GM21717 (cell line): ENCODE data around the gene LCK.

Experiments used
- ATAC-seq: cut with Tn5 transposase; IDR thresholded peaks from one replicate; pipeline ENCODE4 v1.9.1; 2021; ENCODE audit warnings: mild to moderate bottlenecking, moderate library complexity; ENCODE audit not compliant: unreplicated experiment

The LCK gene

DNA sequence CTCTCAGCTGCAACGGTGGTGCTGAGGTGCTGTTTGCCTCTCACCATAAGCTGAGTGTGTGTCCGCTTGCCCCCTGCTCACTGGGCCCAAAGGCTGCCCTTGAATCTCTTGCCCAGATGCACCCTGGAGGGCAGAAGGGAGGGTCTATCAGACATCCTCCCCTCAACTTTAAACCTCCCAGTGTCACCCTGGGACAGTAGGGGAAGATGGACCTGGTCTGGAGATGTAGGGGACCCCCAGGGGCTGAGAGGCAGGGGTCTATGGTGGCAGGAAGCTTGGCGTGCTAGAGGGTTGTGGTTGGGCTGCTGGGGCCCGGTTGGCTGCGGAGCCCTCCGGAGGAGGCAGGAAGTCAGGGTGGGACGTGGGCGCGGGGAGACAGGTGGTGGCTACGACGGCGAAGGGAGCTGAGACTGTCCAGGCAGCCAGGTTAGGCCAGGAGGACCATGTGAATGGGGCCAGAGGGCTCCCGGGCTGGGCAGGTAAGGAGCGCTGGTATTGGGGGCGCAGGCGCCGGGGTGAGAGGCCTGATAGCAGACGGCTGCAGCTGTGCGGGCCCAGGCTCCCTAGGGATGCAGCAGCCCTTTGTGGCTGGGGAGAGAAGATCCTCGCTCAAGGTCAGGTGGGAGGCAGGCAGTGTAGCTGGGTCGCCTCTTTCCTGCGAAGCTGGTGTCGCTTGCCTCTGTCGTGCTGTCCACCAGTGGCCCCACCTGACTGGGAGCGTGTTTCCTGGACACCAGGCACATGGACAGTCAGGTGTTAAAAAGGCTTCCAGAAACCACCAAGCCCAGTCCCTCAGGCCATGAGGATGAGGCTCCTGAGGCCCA lies at the start of gene LCK:
LCK (plus strand) TSS at position 373 of the 824 bp plus-strand sequence. CDS start 23,065 bp downstream, outside the sequence.
- no peak for ATAC-seq

DNA sequence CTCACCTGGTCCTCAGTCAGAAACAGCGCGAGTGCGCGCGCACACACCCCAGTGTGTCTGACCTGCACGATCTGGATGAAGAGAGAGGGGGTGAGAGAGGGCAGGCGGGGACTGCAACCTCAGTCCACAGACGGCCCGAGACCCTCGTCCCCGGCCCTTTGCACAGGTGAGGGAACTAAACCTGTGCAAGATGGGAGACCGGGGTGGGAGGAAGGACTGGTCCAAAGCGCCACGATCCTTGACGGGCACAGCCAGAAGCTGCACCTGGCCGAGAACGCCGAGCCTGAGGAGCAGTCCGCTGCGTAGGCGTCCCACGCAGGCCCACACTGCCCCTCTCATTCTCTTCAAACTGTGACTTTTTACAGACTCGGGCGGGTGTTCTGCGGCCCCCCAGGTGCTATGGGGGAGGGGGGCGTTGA lies 46.1 kb upstream of the LCK start:
- no peak for ATAC-seq

DNA sequence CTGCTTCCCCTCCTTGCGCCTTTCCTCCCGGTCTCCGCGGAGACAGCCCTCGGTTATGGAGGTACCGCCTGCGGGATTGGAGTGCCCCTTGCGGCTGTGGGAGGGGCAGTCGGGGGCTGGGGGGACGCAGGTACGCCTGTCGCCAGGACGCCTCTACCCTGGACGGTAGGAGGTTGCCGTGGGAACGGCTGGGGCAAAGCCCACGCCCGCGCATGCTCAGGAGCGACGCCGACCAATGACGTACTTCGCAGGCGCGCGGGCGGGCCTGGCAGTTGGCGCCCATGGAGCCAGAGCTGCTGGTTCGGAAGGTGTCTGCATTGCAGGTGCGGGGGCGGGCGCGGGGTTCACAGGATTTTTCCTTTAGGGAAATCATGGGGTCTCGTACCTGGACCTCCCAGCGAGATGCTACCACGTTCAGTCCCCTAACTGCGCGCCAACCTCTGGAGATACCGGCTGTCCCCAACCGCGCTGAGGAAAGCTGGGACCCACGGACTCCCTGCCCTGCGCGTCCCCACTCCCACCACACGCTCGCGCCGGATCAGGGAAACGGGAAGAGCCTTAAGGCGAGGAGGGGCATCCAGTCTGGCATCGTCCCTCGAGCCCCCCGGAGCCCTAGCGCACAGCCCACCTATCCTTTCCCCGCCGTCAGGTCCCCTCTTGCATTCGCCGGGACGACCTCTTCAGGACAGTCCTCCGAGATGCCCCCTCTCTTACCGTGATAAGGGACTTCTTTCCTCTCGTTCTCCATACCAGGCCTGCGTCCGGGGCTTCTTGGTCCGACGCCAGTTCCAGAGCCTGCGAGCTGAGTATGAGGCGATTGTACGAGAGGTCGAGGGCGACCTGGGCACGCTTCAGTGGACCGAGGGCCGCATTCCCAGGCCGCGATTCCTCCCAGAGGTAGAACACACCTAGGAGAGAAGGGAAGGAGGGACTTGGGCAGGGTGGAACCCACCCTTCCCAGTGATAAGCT lies 45.4 kb upstream of the LCK start, which contains the start of gene IQCC:
IQCC (plus strand) TSS at position 271 of the 970 bp plus-strand sequence; CDS start at position 282, 11 bp downstream.
- ATAC-seq, result no peak

DNA sequence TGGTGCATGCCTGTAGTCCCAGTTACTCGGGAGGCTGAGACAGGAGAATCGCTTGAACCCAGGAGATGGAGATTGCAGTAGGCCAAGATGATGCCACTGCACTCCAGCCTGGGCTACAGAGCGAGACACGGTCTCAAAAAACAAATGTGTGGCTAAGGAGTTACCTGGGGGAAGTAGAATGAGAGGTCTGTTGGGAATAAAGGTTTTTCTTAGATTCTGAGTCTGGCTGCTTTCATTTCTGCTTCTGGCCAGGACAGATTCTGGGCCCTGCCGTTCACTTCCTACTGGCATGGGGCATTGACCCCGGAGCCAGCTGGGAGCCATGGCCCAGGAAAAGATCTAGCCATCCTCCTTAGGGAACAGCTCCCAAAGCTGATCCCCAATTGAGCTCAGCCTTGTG lies 42.6 kb upstream of the LCK start:
- no peak for ATAC-seq

DNA sequence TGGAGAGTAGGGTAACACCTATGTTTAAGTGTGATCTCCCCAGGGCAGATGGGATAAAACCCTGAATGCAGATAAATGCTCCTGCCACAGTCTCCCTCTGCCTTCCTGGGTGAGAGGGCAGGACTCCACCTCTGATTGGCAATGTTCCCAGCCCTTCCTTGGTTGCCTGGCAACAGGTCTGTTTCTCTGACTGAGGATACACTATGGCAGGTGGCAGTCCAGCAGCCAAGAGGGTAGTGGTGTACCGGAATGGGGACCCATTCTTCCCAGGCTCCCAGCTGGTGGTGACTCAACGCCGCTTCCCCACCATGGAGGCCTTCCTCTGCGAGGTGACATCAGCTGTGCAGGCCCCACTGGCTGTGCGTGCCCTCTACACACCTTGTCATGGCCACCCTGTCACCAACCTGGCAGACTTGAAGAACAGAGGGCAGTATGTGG lies 42.2 kb upstream of the LCK start, which contains the start of gene DCDC2B:
DCDC2B (plus strand) TSS at position 199 of the 438 bp plus-strand sequence; CDS start at position 204, 5 bp downstream.
- ATAC-seq, result no peak

DNA sequence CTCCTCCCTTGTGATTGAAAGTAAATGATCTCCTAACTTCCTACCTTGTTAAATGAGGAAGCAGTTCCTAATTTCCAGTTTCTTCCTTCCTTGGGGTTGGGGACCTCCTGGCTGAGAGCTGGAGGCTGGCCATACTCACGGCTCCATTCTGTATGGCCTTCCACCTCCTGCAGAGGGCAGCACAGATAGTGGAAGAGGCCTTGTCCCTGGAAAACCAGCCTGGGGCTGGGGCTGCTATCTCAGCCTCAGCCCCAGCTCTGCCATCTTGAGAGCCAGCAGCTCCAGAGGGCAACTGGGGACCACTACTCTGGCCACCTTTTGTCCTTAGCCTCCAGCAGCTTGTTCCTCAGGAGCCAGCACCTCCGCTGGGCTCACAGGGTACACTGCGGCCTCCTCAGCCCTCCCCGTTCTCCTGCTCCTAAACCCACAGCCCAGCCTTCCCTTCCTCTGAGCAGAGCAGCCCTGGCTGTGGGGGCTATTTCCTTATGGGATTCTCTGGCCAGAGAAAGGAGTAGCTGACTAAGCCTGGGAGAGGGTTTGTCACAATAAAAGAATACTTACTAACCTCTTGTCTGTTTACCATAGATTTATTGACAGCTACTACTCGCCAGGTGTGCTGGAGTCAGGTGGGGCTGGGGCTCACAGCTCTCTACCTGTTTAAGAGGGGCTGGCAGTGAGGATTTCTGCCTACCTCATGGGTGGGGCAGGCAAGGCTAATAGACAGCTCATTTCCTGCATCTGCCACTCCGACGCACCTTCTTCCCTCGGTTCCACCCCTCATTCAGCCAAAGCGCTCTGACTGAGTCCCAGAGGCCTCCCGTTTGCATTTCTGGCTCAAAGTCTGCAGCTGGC lies 35.2 kb upstream of the LCK start:
- no peak for ATAC-seq

DNA sequence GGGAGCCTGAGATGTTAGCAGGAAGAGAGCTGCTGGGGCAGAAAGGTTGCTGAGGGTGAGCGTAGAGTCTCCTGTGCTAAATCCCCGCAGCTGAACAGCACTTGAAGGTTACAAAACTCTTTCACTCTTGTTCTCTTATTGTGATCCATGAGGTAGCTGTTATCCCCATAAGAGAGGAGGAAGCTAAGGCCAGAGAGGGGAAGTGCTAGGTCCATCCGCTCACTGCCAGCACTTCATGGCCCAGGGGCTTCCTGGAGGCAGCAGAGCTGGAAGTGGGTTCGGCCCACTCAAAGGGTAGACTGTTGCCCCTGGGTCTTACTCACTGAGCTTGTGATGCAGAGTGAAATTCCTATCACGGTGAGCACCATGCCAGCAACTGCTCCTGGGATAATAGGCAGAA lies 34.5 kb upstream of the LCK start:
- no peak for ATAC-seq

DNA sequence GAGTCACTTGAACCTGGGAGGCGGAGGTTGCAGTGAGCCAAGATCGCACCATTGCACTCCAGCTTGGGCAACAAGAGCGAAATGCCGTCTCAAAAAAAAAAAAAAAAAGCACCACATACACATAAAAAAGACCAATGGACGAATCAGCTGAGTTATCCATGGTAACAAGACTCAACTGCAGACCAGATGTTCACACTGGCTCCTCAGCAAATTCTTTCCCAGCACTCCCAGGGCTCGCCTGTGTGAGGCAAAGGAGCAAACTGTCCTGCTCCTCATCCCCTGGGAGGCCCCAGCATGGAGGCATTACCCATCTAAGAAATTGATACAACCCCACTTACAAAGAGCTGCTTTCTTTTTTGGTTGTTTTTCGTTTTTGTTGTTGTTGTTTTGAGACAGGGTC lies 32.0 kb upstream of the LCK start:
- no peak for ATAC-seq

DNA sequence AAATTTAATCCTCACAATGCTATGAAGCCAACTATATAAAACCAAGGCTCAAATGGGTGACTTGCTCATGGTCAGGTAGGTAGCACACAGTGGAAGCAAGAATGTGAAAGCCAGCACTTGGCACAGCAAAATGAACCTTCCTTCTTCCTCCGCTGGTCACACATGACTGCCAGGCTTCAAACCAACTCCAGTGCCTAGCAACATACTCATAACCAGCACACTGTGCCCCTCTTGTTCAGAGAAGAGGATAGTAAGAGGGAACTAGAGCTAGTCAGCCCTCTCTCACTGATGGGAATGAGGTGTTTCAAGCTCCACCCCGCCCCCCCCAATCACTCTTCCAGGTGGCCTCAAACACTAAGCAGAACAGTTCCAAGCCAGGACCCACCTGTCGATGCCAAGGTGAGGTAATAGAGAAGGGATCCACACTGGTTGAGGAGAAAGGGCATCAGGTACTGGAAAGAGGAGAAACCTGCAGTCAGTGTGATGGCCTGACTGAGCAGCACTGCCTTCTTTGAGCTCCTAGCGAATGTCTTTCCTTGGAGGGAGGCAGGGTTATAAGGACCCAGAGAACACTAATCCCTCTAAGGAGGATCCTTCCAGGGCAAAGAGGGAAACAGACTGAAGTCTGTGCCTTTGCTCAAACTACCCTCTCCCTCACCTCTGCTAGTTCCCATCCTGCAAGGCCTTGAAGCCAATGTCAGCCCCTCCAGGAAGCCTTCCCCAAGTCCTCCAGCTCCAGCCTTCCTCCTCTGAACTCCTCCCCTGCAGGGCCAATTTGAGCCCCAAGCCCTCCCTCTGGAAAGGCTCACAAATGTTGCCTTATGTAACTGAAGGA lies 30.1 kb upstream of the LCK start:
- no peak for ATAC-seq

DNA sequence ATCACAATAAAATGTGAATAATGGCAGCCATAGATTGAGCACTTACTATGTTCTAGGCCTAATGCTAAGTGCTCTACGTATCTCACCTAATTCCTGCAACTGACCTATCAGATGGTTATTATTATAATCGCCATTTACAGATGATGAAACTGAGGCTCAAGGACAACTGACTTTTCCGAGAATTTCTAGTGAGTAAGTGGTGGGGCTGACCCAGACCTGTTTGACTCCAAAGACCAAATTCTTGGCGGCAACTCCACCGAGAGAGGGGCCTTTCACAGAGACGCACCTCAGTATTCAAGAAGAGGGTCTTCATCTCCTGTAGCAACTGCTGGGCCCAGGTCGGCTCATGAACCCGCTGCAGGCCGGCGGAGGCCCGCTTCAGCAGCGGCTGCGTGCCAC lies 29.5 kb upstream of the LCK start:
- peak; percentile 7 for ATAC-seq

DNA sequence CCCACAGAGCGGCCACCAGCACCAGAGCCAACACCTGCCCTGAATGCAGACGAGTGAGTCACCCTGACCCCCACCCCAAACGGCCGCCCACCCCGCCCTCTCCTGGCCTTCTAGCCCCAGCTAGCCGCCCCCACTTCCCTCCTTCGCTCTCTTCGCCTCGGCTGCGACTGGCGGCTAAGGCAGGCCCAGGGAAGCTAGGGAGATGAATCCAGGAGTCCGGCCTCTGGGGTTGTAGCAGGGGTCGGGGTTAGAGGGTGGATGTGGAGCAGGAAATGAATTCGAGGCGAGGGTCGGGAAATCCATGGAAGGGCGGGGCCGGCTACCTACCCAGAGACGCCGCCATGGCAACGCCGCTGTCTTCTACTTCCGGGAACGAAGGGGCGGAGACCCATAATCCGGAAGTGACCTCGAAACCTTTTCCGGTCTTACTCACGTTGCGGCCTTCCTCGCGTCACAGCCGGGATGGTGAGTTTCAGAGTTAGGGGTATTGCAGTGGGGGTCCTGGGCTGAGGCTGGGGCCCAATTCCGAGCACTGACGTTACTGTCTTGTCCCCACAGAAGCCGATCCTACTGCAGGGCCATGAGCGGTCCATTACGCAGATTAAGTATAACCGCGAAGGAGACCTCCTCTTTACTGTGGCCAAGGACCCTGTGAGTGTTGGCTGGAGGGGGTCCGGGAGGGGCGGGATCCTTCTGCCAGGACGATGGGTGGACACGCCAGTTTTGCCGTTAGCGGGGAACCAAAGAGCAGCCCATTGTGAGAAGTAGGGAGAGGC lies 28.9 kb upstream of the LCK start, which contains the start of the genes EIF3I and TMEM234:
EIF3I (plus strand) TSS at position 428 of the 776 bp plus-strand sequence; CDS start at position 463, 35 bp downstream.
TMEM234 (minus strand) TSS at position 374 of the 776 bp plus-strand sequence; CDS start at position 343, 31 bp downstream.
- peak; percentile 92 for ATAC-seq

DNA sequence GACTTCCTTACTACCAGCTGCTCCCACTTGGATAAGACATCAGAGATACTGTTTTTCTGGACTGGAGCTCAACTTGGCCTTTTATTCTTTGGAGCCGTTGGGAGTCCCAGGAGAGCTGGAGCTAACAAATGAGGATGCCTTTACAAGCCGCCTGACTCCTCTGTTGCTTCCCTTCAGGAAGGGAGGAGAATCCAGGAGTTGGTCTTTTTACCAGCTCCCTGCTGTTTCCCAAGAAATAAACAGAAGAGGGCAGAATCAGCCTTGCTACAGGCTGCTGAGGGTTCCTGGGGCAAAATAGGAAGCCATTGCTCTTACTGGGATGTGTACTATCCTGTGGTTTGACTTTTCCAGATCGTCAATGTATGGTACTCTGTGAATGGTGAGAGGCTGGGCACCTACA lies 27.4 kb upstream of the LCK start:
- no peak for ATAC-seq

DNA sequence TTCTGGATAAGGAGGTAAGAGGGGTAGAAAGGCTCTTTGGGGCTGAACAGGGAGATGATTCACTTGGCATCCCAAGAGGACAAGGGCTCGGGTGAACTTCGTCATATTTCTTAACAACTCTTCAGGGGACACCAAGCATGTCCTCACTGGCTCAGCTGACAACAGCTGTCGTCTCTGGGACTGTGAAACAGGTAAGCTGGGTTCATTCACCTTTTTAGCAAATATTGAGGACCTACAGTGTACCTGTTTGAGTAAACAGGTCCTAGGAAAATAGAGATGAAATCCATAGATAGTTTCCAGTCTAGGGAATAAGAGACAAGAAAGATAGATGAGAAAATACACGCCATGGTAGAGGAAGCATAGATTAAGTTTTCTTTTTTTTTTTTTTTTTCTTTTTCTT lies 26.8 kb upstream of the LCK start:
- no peak for ATAC-seq

DNA sequence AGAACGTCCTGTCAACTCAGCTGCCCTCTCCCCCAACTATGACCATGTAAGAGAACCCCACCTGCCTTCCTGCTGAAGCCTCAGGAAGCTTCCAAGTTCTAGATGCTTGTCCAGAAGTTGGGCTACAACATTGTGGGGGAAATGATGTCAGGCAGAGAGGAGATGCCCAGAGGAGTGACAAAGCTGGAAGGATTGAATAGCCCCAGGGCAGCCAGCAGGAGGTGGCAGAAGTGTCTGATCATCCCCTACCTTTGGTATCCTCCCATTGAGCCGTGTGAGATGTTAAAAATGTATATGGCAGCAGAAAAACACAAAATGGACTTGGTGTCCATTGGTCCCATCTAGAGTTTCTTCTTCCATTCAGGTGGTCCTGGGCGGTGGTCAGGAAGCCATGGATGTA lies 22.3 kb upstream of the LCK start:
- no peak for ATAC-seq

DNA sequence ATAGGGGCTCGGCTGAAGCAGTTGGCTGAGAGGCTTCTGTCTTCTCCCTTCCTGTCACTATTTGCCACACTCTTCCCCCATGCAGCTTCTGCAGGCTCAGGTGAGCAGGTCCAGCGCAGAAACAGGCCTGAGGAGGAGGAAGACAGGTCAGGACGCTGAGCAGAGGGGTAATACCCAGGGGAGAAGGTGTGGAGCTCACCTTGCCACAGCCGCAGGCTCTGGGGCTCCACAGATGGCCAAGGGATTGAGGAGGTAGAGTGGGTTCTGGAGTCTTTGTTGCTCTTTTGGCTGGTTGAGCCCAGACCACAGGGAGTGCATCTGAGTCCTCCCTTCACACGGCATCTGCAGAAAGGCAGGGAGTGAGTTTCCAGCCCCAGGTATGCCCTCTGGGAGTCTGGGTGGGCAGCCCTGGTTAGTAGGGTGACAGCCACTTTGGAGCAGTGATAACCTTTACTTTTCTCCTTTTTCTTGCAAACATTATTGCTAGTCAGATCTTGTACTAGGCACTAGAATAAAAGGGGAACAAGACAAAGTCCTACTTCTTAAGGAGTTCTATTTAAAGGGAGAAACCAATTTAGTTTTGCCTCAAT lies 19.1 kb upstream of the LCK start:
- ATAC-seq, result no peak

DNA sequence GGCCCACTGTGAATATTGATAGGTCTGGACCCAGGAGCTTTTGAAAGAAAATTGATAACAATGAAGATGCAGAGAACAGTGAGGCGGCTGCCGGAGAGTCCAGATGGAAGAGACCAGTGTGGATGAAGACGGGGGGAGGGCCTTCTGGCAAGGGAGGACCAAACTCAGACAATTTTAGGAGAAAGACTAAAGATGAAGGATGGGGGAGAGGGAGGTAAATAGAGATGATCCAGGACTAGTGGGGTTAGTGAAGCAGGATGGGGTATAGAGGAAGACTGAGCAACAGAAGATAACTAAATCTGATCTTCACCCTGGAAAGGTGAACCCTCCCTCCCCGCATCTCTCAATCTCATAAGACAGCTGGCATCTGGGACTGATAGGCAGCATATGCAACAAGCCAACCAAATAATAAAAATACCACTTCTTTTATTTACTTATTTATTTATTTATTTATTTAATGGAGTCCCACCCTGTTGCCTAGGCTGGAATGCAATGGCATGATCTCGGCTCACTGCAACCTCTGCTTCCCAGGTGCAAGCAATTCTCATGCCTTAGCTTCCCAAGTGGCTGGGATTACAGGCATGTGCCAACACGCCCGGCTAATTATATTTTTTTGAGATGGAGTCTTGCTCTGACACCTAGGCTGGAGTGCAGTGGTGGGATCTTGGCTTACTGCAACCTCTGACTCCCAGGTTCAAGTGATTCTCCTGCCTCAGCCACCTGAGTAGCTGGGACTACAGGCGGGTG lies 18.3 kb upstream of the LCK start:
- ATAC-seq, result no peak

DNA sequence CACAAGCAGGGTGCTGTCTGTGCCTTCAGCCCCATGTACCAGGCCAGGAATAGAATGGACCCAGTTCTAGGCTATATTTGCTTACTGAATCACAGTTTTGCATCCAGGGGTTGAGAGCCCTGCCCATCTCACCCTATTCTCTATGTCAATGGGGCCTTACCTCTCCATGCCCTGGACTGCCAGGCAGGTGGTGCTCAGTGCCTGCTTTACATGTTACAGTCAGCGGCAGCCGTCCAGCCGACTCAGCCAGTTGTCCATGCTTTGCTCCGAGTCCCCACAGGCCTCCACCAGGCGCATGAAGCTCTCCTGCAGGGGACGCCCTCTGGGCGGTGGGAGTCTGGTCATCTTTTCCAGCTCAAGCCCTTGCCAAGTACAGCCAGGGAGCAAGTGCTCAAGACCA lies 16.3 kb upstream of the LCK start:
- no peak for ATAC-seq
